ENCODE data around the gene ANKS3. TPM values are rescaled to one million over a fixed set of nuclear protein-coding genes. Genes with fewer than 3 reads are reported as not detected.

ANKS3 gene
- total and polyA plus RNA-seq, 3 donors from 2014 or later: 18.6 to 40.6 (median 40.4) TPM

GRCh38 chr16:4748682-4749411 is 14.8 kb upstream of the ANKS3 start:
- no peak for TF ChIP-seq POLR2A (IDR thresholded peaks at IDR 0.05)
- TF ChIP-seq CTCF (IDR thresholded peaks at IDR 0.05): no peak
- H3K4me3 ChIP-seq: no peak overlapping the region
- H3K27me3 ChIP-seq: no peaks in the 10 kb centered on the region
- H3K36me3 ChIP-seq (ENCODE audit: low read depth, missing control alignments): no peaks in the 10 kb centered on the region
- H3K4me1 ChIP-seq: peaks cover 12% of the 10 kb centered on the region
- no peaks in the 10 kb centered on the region for H3K9me3 ChIP-seq
- intact Hi-C loops (cut with DNase I; ENCODE audit: low total_unique reads): no loop called here
- DNase-seq: no peak
- 76 to 85% methylated on average over 8 to 16 of the region's 16 CpGs for WGBS, 2 donors
- no peak overlapping the region for H3K27ac ChIP-seq

- H3K9me3 ChIP-seq: no peaks in the 10 kb centered on the region
- TF ChIP-seq CTCF (IDR thresholded peaks at IDR 0.05) (no peak), POLR2A (IDR thresholded peaks at IDR 0.05) (no peak)
- DNase-seq: no peak
- no peak overlapping the region for H3K4me3 ChIP-seq
- no peaks in the 10 kb centered on the region for H3K27me3 ChIP-seq
- peak overlapping the region in 1 of 2 donors; percentile 9 for H3K27ac ChIP-seq
- intact Hi-C loops (cut with DNase I; ENCODE audit: low total_unique reads): no loop called here
- 67 to 72% methylated on average over 14 of the region's 14 CpGs for WGBS, 2 donors
- H3K36me3 ChIP-seq (ENCODE audit: low read depth, missing control alignments): no peaks in the 10 kb centered on the region
- peaks cover 16% of the 10 kb centered on the region for H3K4me1 ChIP-seq
These were observed 14.0 kb upstream of the ANKS3 start for GRCh38 chr16:4747906-4748681.

GRCh38 chr16:4746991-4747574 is 13.0 kb upstream of the ANKS3 start:
- no peak for TF ChIP-seq CTCF (IDR thresholded peaks at IDR 0.05)
- no peak for TF ChIP-seq POLR2A (IDR thresholded peaks at IDR 0.05)
- Histone ChIP-seq H3K4me1 (peaks cover 18% of the 10 kb centered on the region), H3K36me3 (ENCODE audit: low read depth, missing control alignments) (no peaks in the 10 kb centered on the region), H3K27me3 (no peaks in the 10 kb centered on the region), H3K4me3 (no peak overlapping the region), H3K27ac (peak overlapping the region; percentile 9 to 15), H3K9me3 (no peaks in the 10 kb centered on the region)
- WGBS, 2 donors: 48 to 53% methylated on average over 3 to 15 of the region's 15 CpGs
- intact Hi-C loops (cut with DNase I; ENCODE audit: low total_unique reads): no loop called here
- DNase-seq: peak; percentile 52

- H3K27me3 ChIP-seq: no peaks in the 10 kb centered on the region
- TF ChIP-seq POLR2A (IDR thresholded peaks at IDR 0.05) (no peak), CTCF (IDR thresholded peaks at IDR 0.05) (no peak)
- H3K27ac ChIP-seq: no peak overlapping the region
- H3K9me3 ChIP-seq: no peaks in the 10 kb centered on the region
- no peak for DNase-seq
- WGBS, 2 donors: 82 to 92% methylated on average over 4 to 8 of the region's 8 CpGs
- intact Hi-C loops (cut with DNase I; ENCODE audit: low total_unique reads): no loop called here
- no peak overlapping the region for H3K4me3 ChIP-seq
- H3K4me1 ChIP-seq: peaks cover 18% of the 10 kb centered on the region
- H3K36me3 ChIP-seq (ENCODE audit: low read depth, missing control alignments): no peaks in the 10 kb centered on the region
These were observed 12.1 kb upstream of the ANKS3 start for GRCh38 chr16:4746215-4746614.
